Motor neuron (in vitro differentiated cells): ENCODE results near the gene TRABD2B. TPM values are rescaled to one million over a fixed set of nuclear protein-coding genes. Genes with fewer than 3 reads are reported as not detected.

Experiments
- ATAC-seq, 8 experiments: fragments of 200-7000 bp; cut with Tn5 transposase; replicated peaks in 6 of 8; 2 replicates each; pipeline ENCODE4 v1.8.0; 2021; ENCODE audit warnings: mild to moderate bottlenecking in 8 of 8, moderate library complexity in 8 of 8
- H3K27ac ChIP-seq, 2 donors: fragments of 250-450 bp; sonication (Bioruptor Pico); 2 replicates each; pipeline ENCODE4 v1.9.0; 2021; ENCODE audit warnings: antibody characterized with exemption in 2 of 2, mild to moderate bottlenecking in 2 of 2, moderate library complexity in 1 of 2
- H3K4me1 ChIP-seq, 2 donors: fragments of 250-450 bp; sonication (Bioruptor Pico); replicated peaks in 1 of 2; 2 replicates each; pipeline ENCODE4 v1.6.1; 2021; ENCODE audit warnings: antibody characterized with exemption in 2 of 2, mild to moderate bottlenecking in 2 of 2, moderate library complexity in 1 of 2
- H3K4me3 ChIP-seq, 5 donors: fragments of 250-450 bp; sonication (Bioruptor Pico); 2 replicates each; pipeline ENCODE4 v1.9.0; 2021; ENCODE audit warnings: antibody characterized with exemption in 5 of 5, mild to moderate bottlenecking in 5 of 5, moderate library complexity in 4 of 5
- WGBS, 10 experiments: fragments of 450-650 bp; shearing (Covaris generic); methylation state at CpG; one replicate each; pipeline ENCODE4 v1.0.0; 2022; 5-methylcytosine and 5-hydroxymethylcytosine counted together
- in situ Hi-C, 9 experiments: fragments of 400-800 bp; cut with MboI; loops; one replicate each; pipeline ENCODE4 v1.15.0; 2021; ENCODE audit warnings: low sequenced_read_pairs in 9 of 9, low pct_unique_long_range_greater_than_20kb in 2 of 9; ENCODE audit not compliant: unreplicated experiment in 9 of 9
- total RNA-seq, 8 experiments: library from RNA; unstranded; fragments of 300-600 nt; gene quantifications; 2 replicates each; pipeline versions ENCODE4 v1.2.3 to v1.2.4, GENCODE V29; 2022

Gene TRABD2B
- total RNA-seq, 8 experiments from 2014 or later = 0.11 to 1.1 (median 0.42) TPM

DNA sequence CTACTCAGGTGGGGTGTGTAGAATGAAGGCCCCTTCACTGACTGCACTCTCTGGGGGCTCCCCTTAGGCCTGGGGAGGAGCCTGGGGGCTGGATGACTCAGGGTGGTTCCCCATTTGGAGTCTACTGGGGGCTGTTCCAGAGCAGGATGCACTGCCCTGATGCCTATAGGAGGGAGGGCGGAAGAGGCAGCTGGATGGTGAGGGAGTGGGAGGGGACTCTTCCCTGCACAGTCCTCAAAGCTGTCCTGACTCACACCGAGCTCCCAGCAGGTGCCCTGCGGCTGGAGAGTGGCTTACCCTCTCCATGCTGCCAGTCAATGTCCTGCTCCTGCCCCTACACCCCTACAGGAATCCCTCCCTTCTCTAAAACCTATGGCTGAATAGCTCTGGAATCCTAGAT is 204.4 kb downstream of the TRABD2B start:
- ATAC-seq = peak in 2 of 8 experiments; percentile 20 to 50

DNA sequence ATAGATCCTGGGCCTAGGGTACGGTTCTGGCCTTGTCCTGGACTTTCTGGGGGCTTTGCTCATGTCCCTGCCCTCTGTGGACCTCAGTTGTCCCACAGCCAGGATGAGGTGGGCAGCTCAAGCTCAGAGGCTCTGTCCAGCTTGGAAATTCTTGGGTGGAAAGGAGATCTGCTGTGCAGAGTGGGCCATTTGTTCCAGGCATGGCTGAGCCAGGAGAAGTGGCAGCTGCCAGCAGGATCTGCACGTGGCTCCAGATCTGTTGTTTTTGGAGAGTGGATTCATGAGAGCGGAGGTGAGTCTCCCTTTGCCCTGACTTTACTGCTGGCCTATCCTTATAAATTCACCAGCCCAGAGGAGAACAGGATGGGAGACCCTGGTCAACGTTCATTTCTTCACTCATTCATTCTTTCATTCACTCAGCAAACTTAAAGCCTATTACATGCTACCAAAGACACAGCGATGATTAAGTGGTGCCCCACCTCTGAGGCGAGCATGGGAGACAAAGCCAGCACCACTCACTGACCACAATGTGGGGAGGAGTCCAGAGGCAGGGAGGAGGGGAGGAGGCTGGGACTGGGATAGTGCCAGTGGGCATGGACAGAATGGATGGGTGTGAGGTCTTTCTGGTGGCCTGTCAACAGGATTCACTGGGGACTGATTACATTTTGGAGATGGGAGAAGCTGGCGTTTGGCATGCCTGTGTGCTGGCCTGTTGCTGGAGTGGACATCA is 205.1 kb downstream of the TRABD2B start:
- peak in 7 of 8 experiments; percentile 47 to 93 (median 79) for ATAC-seq
- WGBS, 10 experiments = 20 to 100% (median 80%) methylated on average over 1 to 6 of the region's 7 CpGs; no CpG with 5 or more reads in 3 of the 10 experiments
- no peak overlapping the region for H3K27ac ChIP-seq
- in situ Hi-C loops = no loop called here
- peaks cover 12 to 13% of the 10 kb centered on the region in 2 donors for H3K4me1 ChIP-seq
- H3K4me3 ChIP-seq = no peak overlapping the region

More for the DNA sequence above, 204.4 kb downstream of the TRABD2B start:
- Histone ChIP-seq H3K27ac (no peak overlapping the region), H3K4me3 (no peak overlapping the region), H3K4me1 (peaks cover 15 to 19% of the 10 kb centered on the region in 2 donors)
- in situ Hi-C loops = no loop called here
- WGBS, 10 experiments = 25% methylated on average over 2 of the region's 3 CpGs; no CpG with 5 or more reads in 9 of the 10 experiments

DNA sequence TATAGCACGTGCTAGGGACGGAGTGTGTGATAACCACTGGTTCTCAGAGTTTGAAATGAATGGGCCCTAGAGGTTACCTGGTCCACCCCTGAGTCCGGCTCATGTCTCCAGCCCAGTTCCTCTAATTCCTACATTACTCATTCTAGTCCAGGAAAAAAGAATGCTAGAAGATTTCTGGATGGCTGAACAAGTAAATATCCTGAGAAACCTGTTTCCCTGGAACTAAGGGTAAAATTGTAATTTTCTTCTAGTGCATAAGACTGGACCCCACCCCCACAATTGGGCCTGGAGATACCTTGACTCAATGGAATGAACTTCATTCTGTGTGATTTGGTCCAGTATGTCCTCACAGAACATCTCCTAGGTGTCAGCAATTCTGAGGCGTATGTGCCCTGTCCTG is 208.4 kb downstream of the TRABD2B start:
- H3K4me1 ChIP-seq = peaks cover 9 to 13% of the 10 kb centered on the region in 2 donors
- no peak overlapping the region for H3K27ac ChIP-seq
- ATAC-seq = no peak
- in situ Hi-C loops = no loop called here
- 40 to 100% (median 83%) methylated on average over 1 to 4 of the region's 4 CpGs; no CpG with 5 or more reads in 1 of the 10 experiments for WGBS, 10 experiments
- no peak overlapping the region for H3K4me3 ChIP-seq

DNA sequence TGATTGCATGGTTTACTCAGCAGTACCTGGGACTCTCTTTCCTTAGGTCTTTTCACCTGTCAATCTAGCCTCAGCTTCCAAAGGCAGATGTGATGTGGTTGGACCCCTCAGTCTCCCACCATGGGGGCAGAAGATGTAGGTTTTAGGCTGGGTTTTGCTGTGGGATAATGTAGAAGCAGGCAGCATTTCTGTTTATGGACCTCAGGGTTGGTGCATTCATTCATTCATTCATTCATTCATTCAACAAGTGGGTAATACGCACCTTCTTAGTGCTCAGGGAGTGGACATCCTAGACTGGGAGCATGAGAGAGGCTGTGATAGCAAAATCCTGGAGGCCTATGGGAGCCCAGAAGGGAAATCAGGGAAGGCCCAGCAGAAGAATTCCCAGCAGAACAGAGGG is 209.6 kb downstream of the TRABD2B start:
- H3K4me1 ChIP-seq = peaks cover 9 to 12% of the 10 kb centered on the region in 2 donors
- ATAC-seq = no peak
- 56 to 100% (median 100%) methylated on average over 1 of the region's 1 CpG; no CpG with 5 or more reads in 6 of the 10 experiments for whole genome bisulfite sequencing, 10 experiments

DNA sequence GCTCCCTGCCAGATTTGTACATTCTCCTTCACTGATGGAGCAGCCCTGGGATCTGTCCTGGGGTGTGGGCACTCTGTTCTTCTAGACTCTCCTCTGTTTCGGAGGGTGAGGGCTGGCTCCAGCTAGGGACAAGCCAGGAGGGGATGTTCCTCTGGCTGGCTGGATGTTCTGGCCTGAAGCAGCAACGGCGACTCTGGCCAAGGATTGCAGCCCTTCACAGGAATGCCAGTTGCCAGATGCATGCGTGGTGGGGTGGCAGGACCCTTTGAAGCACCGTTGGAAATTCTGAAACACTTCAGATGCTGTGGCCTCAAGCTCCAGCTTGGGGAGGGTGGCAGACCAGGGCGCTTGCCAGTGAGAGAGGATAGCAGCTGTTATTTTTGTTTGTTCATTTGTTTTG is 210.9 kb downstream of the TRABD2B start:
- in situ Hi-C loops = no loop called here
- H3K4me3 ChIP-seq = no peak overlapping the region
- peaks cover 7 to 9% of the 10 kb centered on the region in 2 donors for H3K4me1 ChIP-seq
- ATAC-seq = no peak
- WGBS, 10 experiments = 40 to 92% (median 81%) methylated on average over 1 to 6 of the region's 6 CpGs; no CpG with 5 or more reads in 4 of the 10 experiments
- no peak overlapping the region for H3K27ac ChIP-seq

More for the DNA sequence above, 209.6 kb downstream of the TRABD2B start:
- Histone ChIP-seq H3K4me3 (no peak overlapping the region), H3K27ac (no peak overlapping the region)
- in situ Hi-C loops = no loop called here

DNA sequence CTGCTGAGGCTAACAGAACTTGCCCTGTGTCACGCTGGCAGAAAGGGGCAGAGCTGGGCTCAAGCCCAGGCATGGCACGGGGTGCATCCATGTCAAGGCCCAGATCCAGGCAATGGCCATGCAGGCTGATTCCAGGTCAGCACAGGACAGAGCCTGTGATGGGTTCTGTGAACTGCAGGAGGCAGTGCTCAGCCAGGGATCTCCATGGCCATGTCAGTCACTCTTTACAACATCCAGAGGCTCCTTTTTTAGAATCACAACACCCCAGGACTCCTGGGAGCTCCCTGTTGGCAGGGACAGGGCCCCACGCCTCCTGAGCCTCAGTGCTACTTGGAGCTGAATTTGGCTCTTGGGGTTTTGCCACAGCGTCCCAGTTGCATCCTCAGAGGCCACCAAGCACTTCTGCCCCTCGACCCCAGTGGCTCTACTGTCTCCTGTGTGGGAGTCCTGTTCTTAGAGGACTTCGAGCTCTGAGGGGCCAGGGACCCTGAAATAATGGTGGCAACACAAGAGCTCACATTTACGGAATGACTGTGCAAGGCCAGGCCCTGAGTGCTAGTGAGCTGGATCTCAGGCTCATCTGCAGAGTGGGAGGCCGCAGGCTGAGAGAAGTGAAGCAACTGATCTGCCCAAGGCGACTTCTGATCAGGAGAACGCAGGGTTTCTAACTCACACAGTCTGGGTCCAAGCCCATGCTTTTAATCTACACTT is 211.5 kb downstream of the TRABD2B start:
- no peak overlapping the region for H3K27ac ChIP-seq
- ATAC-seq = peak; percentile 45 to 95 (median 53)
- H3K4me3 ChIP-seq = no peak overlapping the region
- peaks cover 9 to 10% of the 10 kb centered on the region in 2 donors for H3K4me1 ChIP-seq
- in situ Hi-C loops = no loop called here
- WGBS, 10 experiments = 0 to 100% (median 85%) methylated on average over 1 to 7 of the region's 10 CpGs; no CpG with 5 or more reads in 2 of the 10 experiments

DNA sequence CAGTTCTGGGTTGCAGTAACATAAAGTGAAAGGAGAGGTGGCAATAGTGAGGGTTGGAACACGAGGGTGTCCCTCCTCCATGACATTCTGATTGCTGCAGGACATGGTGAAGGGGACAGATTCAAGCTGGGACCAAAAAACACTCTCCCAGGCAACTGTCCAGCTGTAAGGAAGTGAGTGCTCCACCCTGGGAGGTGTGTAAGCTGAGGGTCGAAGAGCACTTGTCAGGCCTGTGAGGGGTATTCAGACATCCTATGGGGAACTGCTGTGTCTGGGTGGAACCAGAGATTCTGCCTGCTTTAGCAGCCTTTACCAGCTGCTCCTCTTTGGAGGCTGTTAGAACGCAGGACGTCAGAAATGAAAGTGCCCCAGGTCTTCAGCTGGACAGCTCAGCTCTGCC is 212.1 kb downstream of the TRABD2B start:
- peaks cover 11% of the 10 kb centered on the region in 2 donors for H3K4me1 ChIP-seq
- H3K4me3 ChIP-seq = no peak overlapping the region
- peak in 3 of 8 experiments; percentile 7 to 31 (median 13) for ATAC-seq
- WGBS, 10 experiments = 33 to 100% (median 77%) methylated on average over 1 to 4 of the region's 4 CpGs; no CpG with 5 or more reads in 4 of the 10 experiments
- in situ Hi-C loops = no loop called here
- H3K27ac ChIP-seq = no peak overlapping the region

DNA sequence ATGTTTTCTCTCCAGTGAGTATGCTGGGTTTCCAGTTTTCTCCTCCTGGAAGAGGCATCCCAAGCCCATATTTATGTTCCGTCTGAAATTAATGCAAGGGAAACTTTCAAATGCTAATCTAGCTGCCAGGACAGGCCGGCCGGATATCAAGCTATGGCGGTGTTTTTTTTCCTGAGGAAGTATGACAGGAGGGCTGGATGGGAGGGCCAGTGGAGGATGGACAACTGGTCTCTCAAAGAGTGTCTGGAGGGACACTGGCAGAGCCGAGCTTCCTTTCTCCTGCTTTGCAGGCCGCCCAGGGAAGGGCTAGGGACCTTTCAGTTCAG is 212.7 kb downstream of the TRABD2B start:
- in situ Hi-C loops = no loop called here
- WGBS, 10 experiments = 20 to 100% (median 79%) methylated on average over 1 to 6 of the region's 6 CpGs; no CpG with 5 or more reads in 3 of the 10 experiments

DNA sequence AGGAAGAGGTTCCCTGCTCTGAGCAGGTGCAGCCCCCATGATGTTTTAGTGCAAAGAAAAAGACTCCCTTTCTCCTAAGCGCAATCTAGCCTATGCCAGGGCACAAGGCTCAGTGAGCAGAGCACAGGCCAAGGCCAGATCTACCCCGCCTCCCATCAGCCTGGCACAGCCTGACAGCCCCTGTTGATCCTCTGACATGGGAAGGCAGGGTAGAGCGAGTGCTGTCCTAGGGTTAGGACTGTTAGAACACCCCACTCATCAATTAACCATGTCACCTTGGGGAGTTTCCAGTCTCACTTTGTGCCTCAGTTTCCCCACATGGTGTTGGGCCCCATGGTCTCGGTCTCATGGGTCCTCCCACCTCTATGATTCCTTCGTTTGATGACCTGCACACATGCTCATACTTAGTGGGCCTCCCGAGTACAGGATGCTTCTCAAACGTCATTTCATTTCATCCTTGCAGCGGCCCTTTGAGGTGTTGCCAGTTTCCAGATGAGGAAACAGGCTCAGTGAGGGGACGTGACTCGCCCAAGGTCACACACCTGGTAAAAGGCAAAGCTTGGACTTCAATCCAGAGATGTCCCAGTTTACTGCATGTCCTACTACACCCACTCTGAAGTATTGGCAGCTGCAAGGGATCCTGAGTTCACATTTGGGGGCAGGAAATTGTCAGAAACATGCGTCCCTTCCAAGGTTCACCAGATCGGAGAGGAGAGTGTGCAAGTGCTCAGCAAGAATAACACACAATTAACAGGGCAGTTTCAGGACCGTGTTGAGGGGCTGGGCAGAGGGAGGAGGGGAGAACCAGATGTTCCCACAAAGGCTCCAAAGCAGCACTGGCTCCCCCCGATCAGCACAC is 213.3 kb downstream of the TRABD2B start:
- in situ Hi-C loops = no loop called here
- WGBS, 10 experiments = 0 to 100% (median 82%) methylated on average over 1 to 12 of the region's 14 CpGs; no CpG with 5 or more reads in 1 of the 10 experiments
- H3K27ac ChIP-seq = no peak overlapping the region
- H3K4me3 ChIP-seq = no peak overlapping the region
- H3K4me1 ChIP-seq = peaks cover 18 to 19% of the 10 kb centered on the region in 2 donors
- ATAC-seq = peak in 1 of 8 experiments; percentile 6

More for the DNA sequence above, 212.7 kb downstream of the TRABD2B start:
- Histone ChIP-seq H3K4me3 (no peak overlapping the region), H3K27ac (no peak overlapping the region), H3K4me1 (peaks cover 17% of the 10 kb centered on the region in 2 donors)
- peak in 3 of 8 experiments; percentile 11 to 23 (median 13) for ATAC-seq

DNA sequence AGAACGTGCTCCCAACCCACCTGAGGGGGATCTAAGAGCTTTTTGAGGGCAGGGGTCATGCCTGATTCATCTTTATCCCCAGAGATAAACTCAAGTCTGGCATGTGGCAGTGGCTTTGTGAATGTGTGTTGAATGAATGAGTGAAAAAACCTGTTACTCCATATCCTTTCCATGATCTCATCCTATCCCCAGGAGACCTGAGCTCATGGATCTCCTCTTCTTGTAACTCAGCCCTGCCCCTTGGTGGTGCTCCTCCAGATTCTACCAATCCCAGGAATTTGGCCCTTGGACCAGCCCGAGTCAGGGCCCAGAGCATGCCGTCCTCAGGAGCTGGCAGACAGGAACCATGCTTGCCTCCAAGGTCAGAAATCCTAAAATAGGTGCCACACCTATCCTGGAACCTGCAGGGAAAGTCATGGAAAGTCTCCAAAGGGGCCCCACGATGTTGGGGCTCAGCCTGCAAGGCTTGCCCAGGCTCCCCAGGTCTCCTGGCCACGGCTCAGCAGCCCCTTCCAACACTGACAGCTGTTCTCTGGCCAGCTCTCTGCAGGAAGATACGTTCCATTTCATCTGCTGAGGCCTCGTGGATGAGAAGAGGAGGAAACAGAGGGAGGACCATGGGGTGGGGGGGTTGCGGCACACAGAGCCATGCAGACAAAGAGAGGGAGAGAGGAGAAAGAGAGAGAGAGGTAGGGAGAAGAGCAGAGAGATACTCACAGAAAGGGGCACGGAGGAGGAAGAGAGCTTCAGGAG is 214.6 kb downstream of the TRABD2B start:
- no peak overlapping the region for H3K4me3 ChIP-seq
- in situ Hi-C loops = no loop called here
- no peak for ATAC-seq
- peaks cover 11 to 17% of the 10 kb centered on the region in 2 donors for H3K4me1 ChIP-seq
- H3K27ac ChIP-seq = no peak overlapping the region
- 25 to 100% (median 85%) methylated on average over 2 to 8 of the region's 9 CpGs for WGBS, 10 experiments

DNA sequence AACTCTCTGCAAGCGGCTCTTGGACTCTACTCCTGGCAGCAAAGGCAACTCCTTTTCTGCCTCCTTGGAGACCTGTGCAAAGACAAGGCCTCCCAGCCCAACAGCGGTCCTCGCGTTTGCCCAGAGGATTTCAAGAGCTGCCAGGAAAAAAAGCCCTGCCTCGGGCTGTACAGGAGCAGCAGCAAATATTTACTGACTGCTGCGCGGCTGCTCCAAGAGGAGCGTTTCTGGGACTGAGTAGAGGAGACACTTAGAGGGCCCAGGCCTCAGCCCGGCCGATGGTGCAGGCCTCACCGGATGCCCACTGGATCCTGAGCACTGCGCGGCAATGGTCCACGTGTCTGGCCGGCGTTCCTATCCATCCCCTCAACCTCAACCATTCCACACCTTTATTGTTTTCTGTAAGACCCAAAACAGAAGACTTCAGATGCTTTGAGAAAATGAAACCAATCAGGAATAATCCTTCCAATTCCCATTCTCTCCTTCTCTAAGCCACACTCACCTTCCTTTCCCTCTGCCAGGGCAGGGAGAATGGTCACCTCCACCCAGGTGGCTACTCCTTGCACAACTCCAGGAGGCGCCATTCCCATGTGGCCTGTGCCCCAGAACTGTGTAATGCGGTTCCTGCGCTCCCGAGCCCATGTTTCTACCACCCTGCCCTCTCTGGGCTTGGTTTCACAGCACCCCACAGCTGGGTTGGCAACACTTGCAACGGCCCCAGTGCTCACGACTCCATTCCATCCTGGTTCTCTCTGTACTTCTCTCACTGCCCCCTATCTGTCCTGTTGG is 215.8 kb downstream of the TRABD2B start:
- WGBS, 10 experiments = 50 to 100% (median 94%) methylated on average over 2 to 22 of the region's 22 CpGs; no CpG with 5 or more reads in 1 of the 10 experiments
- Histone ChIP-seq H3K27ac (no peak overlapping the region), H3K4me3 (no peak overlapping the region), H3K4me1 (peaks cover 17 to 29% of the 10 kb centered on the region in 2 donors)
- peak in 2 of 8 experiments; percentile 30 to 72 for ATAC-seq
- in situ Hi-C loops = no loop called here
